H54 (cell line): ENCODE data around the gene SSB.

ENCODE experiments used
- DNase-seq: peaks from one replicate; pipeline ENCODE4 v3.0.0; 2011; ENCODE audit warnings: low spot score, mixed read lengths; ENCODE audit not compliant: insufficient read length
- FAIRE-seq: peaks from 3 replicates; lab custom pipeline; 2011; peaks lifted over from hg19 to GRCh38; lab: Jason Lieb, UNC
- POLR2A ChIP-seq: IDR thresholded peaks from 2 replicates; pipeline ENCODE4 v1.6.1; 2011; ENCODE audit warnings: low read depth, mild to moderate bottlenecking, low read length

Gene SSB

DNA sequence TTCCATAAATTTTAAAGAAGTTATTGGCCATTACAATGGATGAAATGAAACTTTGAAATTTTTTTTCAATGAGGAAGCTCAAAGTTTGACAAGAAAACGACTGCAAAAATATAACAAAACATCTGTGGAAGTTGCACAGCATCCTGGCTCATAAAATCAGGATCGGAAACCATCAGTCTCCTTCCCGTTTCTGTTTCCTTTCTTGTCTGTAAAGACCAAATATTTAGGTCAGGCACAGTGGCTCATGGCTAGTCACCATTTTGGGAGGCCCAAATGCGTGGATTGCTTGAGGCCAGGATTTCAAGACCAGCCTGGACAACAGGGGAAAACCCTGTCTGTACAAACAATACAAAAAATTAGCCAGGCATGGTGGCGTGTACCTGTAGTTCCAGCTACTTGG lies 27.6 kb upstream of the SSB start:
- FAIRE-seq: no peak
- TF ChIP-seq POLR2A: no peak
- DNase-seq: no peak

DNA sequence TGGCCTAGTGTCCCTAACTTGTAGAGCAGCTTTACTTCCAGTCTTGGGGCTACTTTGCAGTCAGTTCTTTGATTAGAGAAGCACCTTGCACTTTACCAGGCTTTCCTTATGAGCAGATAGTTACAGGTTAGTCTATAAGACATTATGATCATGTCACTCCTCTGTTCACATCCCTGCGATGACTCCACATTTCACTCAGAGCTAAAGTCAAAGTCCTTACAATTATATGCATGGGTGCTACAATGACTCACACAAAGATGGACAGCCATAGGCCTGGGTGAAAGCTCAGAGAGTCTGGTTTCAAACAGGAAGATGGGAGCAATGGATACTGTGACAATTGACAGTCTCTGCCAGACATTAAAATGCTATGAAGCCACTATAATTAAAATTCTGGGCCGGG lies 27.1 kb upstream of the SSB start:
- no peak for TF ChIP-seq POLR2A
- FAIRE-seq (peak; percentile 15), DNase-seq (no peak)

DNA sequence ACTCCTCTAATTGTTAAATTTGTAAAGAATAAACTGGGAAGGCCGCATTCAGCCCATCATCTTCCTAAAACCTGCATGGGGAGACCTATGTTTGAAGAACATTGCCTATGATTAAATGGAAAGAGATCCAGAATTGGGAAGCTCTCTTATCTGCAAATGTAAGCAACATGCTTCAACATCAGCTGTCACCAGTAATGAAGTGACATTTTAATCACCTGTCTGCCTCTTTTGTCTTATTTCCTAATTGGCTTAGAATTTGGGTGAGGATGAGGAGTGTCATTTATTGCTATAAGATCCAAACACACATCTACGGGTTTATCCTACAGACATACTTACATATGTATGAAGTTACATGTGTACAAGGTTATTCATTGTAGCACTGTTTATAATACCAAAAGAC lies 26.0 kb upstream of the SSB start:
- DNase-seq (no peak), FAIRE-seq (no peak)
- TF ChIP-seq POLR2A: no peak

DNA sequence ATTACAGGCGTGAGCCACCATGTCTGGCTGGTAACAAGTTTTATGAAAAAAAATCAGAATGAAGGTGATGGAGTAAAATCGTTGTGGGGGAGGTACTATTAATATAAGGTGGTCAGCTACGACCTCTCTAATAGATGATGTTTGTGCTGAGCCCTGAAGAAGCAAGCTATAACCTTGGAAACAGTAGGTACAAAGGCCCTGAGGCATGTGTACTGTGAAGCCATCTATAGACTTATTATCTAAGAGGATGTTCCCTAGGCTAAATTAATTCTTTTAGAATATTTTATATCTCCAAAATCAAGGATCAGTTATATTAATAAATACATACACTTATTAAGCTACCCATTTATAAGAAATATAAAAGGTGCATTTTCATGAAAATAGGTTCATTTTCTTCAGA lies 23.3 kb upstream of the SSB start:
- FAIRE-seq (no peak), DNase-seq (no peak)
- no peak for TF ChIP-seq POLR2A

DNA sequence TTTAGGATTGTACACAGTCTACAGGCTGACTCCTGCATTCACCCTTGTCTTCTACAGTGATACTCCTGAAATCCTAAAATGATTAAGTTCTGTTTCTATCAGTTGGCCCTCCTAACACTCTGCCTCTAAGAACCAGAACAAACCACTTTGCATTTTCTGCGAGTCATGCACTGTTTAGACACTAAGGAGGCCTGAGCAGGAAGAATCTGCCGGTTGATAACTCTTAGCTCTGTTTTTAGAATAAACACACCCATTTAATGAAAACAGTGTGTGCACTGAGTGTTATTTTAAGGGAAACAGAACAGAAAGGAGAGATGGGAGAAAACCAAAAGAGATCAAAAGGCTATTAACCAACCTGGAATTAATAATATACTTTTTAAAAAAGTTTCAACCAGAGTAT lies 22.9 kb upstream of the SSB start:
- no peak for DNase-seq
- FAIRE-seq: peak; percentile 67
- no peak for TF ChIP-seq POLR2A

DNA sequence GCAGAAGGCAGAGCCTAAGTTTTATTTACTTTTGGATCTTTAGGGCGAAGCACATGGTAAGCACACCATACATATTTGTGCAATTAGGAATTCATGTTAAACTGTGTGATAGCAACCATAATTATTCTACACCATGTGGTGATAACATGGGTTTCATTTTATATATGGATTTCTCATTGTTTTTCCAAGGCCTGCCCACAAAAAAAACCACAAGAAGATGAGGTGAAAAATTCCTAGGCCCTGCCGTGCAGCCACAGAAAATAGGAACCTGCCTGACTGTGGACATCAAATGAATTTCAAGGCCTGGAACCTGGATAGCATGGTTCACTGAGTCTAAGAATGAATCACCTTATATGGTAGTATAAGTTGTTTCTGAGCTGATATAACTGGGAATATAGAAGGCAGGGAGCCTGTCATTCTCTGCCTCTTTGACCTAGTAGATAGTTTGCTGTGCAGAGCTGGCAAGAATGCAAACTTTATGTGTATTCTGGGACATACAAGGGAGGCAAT lies 22.4 kb upstream of the SSB start:
- no peak for TF ChIP-seq POLR2A
- FAIRE-seq (peak; percentile 74), DNase-seq (no peak)

DNA sequence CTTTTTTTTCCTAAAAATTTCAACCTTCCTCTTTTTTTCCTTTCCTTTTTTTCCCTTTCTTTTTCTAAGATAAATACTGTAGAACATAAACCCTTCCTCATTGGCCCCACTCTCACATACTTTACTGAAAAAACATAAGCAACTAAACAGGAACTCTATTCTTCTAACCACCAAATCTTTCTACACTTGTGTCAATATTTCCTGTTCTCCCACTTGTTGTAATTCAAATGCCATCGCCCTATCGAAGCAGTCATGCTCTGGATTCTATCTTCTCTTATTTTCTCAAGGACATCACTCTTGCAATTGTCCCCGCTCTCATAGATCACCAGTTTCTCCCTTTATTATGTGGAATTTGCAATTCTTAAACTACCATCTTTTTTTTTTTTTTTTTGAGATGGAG lies 20.2 kb upstream of the SSB start:
- DNase-seq (no peak), FAIRE-seq (no peak)
- no peak for TF ChIP-seq POLR2A

DNA sequence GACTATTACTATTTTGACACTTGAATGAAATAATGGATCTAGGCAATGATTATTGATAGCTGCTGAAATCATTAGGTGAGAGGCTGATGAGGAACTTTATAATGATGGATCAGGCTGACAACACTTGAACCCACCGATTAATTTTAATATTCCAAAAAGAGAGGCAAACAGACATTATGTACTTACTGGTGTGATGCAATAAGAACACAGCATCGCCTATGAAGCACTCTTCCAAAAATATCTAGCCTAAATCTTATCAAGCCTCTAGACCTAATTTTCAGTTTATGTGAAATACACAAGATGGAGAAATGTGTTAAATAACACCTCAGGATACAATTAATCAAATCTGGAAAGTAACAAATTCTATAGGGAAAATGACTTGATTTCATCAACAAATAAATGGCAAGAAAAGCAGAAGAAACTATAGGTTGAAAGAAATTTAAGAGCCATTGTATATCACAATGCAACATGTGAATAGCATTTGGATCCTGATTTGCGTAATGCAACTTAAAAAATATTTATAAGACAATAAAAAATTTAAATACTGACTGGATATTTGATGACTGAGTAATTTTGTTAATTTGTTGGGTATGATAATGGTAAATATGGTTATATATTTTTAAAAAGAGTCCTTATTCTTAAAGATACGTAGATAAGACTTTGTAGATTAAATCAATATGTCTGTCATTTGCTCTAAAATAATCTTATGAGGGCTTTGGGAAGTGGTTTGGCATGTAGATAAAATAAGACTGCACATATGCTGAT lies 17.2 kb upstream of the SSB start:
- TF ChIP-seq POLR2A: no peak
- FAIRE-seq (no peak), DNase-seq (no peak)

DNA sequence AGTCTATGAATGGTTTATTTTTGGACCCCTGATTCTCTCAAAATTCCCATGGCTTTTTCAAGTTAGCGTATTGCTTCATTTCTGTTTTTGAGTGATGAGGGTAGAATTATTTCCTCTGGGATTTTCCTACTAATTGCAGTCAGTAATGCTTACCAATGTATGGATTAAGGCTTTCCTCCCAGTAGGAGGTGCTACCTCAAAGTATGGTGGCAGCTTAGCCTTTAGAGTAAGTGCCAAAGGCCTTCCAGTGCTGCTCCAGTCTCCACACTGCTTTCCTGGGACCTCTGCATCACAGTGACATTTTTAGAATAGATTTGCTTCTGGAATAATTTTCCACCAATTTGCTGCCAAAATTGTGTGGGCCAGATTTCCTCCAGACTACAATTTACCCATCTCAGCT lies 16.2 kb upstream of the SSB start:
- TF ChIP-seq POLR2A: no peak
- FAIRE-seq (no peak), DNase-seq (no peak)

DNA sequence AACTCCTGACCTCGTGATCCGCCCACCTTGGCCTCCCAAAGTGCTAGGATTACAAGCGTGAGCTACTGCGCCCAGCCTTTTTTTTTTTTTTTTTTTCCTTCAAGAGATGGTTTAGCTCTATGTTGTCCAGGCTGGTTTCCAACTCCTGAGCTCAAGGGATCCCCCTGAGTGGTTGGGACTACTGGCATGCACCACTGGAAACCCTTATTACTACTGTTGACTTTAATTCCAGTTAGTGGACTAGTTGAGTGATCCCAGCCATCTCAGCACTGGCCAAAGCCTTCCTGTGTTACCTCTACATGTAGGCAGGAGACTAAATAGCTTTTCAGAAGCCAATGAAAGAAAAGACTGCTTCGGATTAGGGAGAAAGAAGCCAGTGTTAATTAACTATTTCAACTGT lies 8.1 kb upstream of the SSB start:
- FAIRE-seq: no peak
- no peak for DNase-seq
- no peak for TF ChIP-seq POLR2A

DNA sequence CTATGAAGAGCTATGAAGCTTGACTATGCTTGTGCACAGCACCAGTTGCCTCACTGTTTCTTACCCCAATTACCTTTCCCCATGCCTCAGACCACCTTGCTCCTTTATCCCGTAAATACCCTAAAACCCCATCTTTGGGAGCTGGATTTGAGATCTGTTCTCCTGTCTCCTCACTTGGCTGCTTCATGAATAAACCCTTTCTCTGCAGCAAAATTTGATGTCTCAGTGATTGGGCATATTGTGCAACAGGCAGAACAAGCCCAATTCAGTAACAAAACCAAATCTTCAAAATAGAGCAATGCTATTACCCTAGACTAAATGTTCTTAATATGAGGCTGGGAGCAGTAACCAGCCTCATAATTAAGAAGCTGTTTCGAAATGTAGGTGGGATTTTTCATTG lies 3.5 kb upstream of the SSB start:
- FAIRE-seq: no peak
- TF ChIP-seq POLR2A: no peak
- DNase-seq: no peak

DNA sequence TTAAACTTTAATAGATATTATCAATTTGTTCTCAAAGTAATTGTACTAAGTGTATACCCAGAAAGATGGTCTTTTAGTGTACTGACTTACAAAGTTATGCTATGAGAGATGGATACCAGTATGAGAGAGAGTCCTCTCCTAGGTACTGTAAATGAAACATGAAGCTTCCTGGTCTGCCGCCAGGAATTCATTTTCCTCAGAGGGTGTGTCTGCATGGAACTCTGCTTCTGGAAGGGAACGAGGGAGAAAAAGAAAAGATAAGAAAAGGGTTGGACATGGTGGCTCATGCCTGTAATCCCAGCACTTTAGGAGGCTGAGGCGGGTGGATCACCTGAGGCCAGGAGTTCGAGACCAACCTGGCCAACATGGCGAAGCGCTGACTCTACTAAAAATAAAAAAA lies 2.2 kb upstream of the SSB start:
- DNase-seq (no peak), FAIRE-seq (no peak)
- TF ChIP-seq POLR2A: no peak

DNA sequence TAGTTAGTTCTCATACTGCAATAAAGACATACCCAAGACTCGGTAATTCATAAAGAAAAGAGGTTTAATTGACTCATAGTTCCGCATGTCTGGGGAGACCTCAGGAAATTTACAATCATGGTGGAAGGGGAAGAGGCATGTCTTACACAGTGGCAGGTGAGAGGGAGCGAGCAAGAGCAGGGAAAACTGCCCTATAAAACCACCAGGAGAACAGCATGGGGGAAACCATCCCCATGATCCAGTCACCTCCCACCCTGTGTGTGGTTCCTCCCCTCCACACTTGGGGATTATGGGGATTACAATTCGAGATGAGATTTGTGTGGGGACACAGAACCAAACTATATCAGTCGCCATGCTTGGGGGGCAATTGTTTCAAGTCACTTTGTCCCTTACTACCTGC lies 1.1 kb upstream of the SSB start:
- no peak for FAIRE-seq
- TF ChIP-seq POLR2A: no peak
- no peak for DNase-seq

DNA sequence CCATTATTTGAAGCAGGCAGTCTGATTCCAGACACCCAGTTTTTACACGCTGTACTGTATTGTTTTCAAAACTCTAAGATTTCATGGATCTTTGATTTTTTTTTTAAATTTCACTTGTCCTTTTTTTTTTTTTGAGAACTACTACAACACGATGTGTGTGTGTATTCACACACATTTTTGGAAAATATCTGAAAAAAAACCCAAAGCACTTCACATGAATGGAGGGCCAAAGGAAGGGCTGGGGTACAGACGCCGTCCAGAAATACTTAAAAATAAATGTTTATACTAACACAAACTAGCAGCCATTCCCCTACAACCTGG lies 314 bp upstream of the SSB start:
- DNase-seq: no peak
- FAIRE-seq: no peak
- TF ChIP-seq POLR2A: no peak

DNA sequence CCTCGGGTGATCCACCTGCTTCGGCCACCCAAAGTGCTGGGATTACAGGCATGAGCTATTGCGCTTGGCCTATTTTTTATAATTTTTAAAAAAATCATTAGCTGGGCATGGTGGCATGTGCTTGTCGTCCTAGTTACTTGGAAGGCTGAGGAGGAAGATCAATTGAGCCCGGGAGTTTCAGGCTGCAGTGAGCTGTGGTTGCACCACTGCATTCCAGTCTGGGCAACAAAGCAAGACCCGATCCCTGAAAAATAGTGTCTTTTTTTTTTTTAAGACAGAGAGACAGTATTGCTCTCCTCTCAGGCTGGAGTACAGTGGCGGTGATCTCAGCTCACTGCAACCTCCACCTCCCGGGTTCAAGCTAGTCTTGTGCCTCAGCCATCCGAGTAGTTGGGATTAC lies 4.8 kb downstream of the SSB start:
- TF ChIP-seq POLR2A: no peak
- DNase-seq: no peak
- FAIRE-seq: no peak
